Keratinocyte (primary cell): ENCODE data around the gene PLP1. TPM values are rescaled to one million over a fixed set of nuclear protein-coding genes. Genes with fewer than 3 reads are reported as not detected.
"Not testable (repeated sequence)": the region's sequence is repeated elsewhere in the genome, so short reads cannot be mapped to it uniquely, and the experiment has no call there.

Experiments used
- DNase-seq: peaks from one replicate; pipeline ENCODE4 v3.0.0-alpha.2; 2011; ENCODE audit warnings: low read depth, missing footprints, low spot score
- FAIRE-seq: peaks from 2 replicates; lab custom pipeline; 2011; peaks lifted over from hg19 to GRCh38; lab: Jason Lieb, UNC
- H2AFZ ChIP-seq: 2 replicates; pipeline ENCODE4 v1.6.0; 2012; ENCODE audit warnings: low read length, control low read depth, inconsistent platforms; ENCODE audit not compliant: control insufficient read depth
- H3K27ac ChIP-seq: 2 replicates; pipeline ENCODE4 v1.5.1; 2011; ENCODE audit warnings: low read length; ENCODE audit not compliant: control insufficient read depth, insufficient read depth
- H3K27me3 ChIP-seq: 3 replicates; pipeline ENCODE4 v1.6.0; 2011; ENCODE audit warnings: low read length; ENCODE audit not compliant: control insufficient read depth, insufficient read depth; ENCODE audit errors: extremely low read depth
- H3K36me3 ChIP-seq, 2 experiments: 2 replicates in 1 of 2; 3 replicates in 1 of 2; pipeline ENCODE4 v1.5.1; 2011; ENCODE audit warnings: low read length in 2 of 2, mild to moderate bottlenecking in 1 of 2; ENCODE audit not compliant: control insufficient read depth in 2 of 2, insufficient read depth in 2 of 2; ENCODE audit errors: extremely low read depth in 1 of 2
- H3K4me1 ChIP-seq: 3 replicates; pipeline ENCODE4 v1.5.1; 2011; ENCODE audit warnings: low read length; ENCODE audit not compliant: control insufficient read depth, insufficient read depth; ENCODE audit errors: extremely low read depth
- H3K4me2 ChIP-seq: 3 replicates; pipeline ENCODE4 v1.6.0; 2011; ENCODE audit warnings: low read depth, low read length; ENCODE audit not compliant: control insufficient read depth, insufficient read depth; ENCODE audit errors: extremely low read depth
- H3K4me3 ChIP-seq, 3 experiments: fragments of 200-600 bp in 1 of 3; sonication (generic) in 1 of 3; 2 replicates in 2 of 3; 3 replicates in 1 of 3; pipeline ENCODE4 v1.5.1; 2011 to 2016; ENCODE audit warnings: low read length in 3 of 3, mild to moderate bottlenecking in 3 of 3, control low read depth in 2 of 3, inconsistent platforms in 1 of 3, low read depth in 1 of 3, mixed read lengths in 1 of 3, mixed run types in 1 of 3, moderate library complexity in 1 of 3; ENCODE audit not compliant: control insufficient read depth in 2 of 3, insufficient read depth in 2 of 3; ENCODE audit errors: extremely low read depth in 1 of 3
- H3K79me2 ChIP-seq: 2 replicates; pipeline ENCODE4 v1.6.0; 2012; ENCODE audit warnings: low read length; ENCODE audit not compliant: control insufficient read depth, insufficient read depth
- H3K9ac ChIP-seq: 3 replicates; pipeline ENCODE4 v1.6.0; 2011; ENCODE audit warnings: low read length; ENCODE audit not compliant: control insufficient read depth, insufficient read depth; ENCODE audit errors: extremely low read depth
- H3K9me1 ChIP-seq: 3 replicates; pipeline ENCODE4 v1.6.0; 2011; ENCODE audit warnings: low read length; ENCODE audit not compliant: control insufficient read depth, insufficient read depth; ENCODE audit errors: extremely low read depth
- H3K9me3 ChIP-seq: 2 replicates; pipeline ENCODE4 v1.5.1; 2012; ENCODE audit warnings: low read depth, low read length; ENCODE audit not compliant: control insufficient read depth
- H4K20me1 ChIP-seq: 3 replicates; pipeline ENCODE4 v1.6.0; 2011; ENCODE audit warnings: low read length; ENCODE audit not compliant: control insufficient read depth, insufficient read depth; ENCODE audit errors: extremely low read depth
- CTCF ChIP-seq, 3 experiments: IDR thresholded peaks in 1 of 3; conservative IDR thresholded peaks in 1 of 3; optimal IDR thresholded peaks in 1 of 3; 2 replicates in 2 of 3; 3 replicates in 1 of 3; pipeline versions ENCODE3 to v1.5.1; 2011; ENCODE audit warnings: low read length in 3 of 3, mild to moderate bottlenecking in 3 of 3, moderate library complexity in 2 of 3, control low read depth in 1 of 3, inconsistent platforms in 1 of 3; ENCODE audit not compliant: insufficient read depth in 2 of 3; ENCODE audit errors: extremely low read depth in 1 of 3
- EZH2 ChIP-seq: IDR thresholded peaks from one replicate; pipeline ENCODE4 v1.6.1; 2012; ENCODE audit warnings: inconsistent platforms, mild to moderate bottlenecking, low read length, moderate library complexity
- dilution Hi-C: fragments of 300-500 bp; cut with MboI; formaldehyde crosslinking; loops from one replicate; pipeline ENCODE4 v1.7.0; 2020; ENCODE audit warnings: low sequenced_read_pairs; ENCODE audit not compliant: extremely low pct_ligation_motif_present
- polyA plus RNA-seq, 5 experiments: library from polyadenylated mRNA; depleted of rRNA in 3 of 5; stranded (reverse) in 3 of 5; stranded (forward) in 1 of 5; unstranded in 1 of 5; fragments of >200 nt; gene quantifications; 1 replicate in 1 of 5; 2 replicates in 3 of 5; 3 replicates in 1 of 5; pipeline versions ENCODE4 v1.2.1 to v1.2.3, GENCODE V29; 2011 to 2012; ENCODE audit warnings: missing spikeins in 2 of 5, low read depth in 1 of 5, low replicate concordance in 1 of 5

The PLP1 gene
- polyA plus RNA-seq, 1 donor (not counting 4 experiments of a cell fraction or from before 2014, with no cell fraction given) = not detected

- FAIRE-seq (no peak), DNase-seq (no peak)
- no peaks in the 10 kb centered on the region for H3K36me3 ChIP-seq
- peaks cover 7% of the 10 kb centered on the region for H3K27me3 ChIP-seq
- no peak overlapping the region for H3K27ac ChIP-seq
- no peak overlapping the region for H2AFZ ChIP-seq
- TF ChIP-seq CTCF (optimal IDR thresholded peaks at IDR 0.05 in 1 of 3, IDR thresholded peaks at IDR 0.05 in 1 of 3, conservative IDR thresholded peaks at IDR 0.05 in 1 of 3; ENCODE audit: extremely low read depth in 1 of 3, insufficient read depth in 2 of 3, low read length in 3 of 3) (no peak), EZH2 (no peak)
- H3K9ac ChIP-seq = no peak overlapping the region
- no peak overlapping the region for H3K4me3 ChIP-seq
- dilution Hi-C loops = no loop called here
- H3K4me1 ChIP-seq = no peaks in the 10 kb centered on the region
- H3K9me1 ChIP-seq = no peaks in the 10 kb centered on the region
- H3K79me2 ChIP-seq = no peaks in the 10 kb centered on the region
- peaks cover 4% of the 10 kb centered on the region for H3K9me3 ChIP-seq
- no peaks in the 10 kb centered on the region for H4K20me1 ChIP-seq
- no peak overlapping the region for H3K4me2 ChIP-seq
Measured at GRCh38 chrX:103758555-103758954, 18.1 kb upstream of the PLP1 start.

- H3K27me3 ChIP-seq, H3K9me1 ChIP-seq, H3K4me2 ChIP-seq, dilution Hi-C loops, H3K4me3 ChIP-seq, H3K79me2 ChIP-seq, H3K9ac ChIP-seq, DNase-seq, H3K27ac ChIP-seq, H3K9me3 ChIP-seq, H3K4me1 ChIP-seq, H2AFZ ChIP-seq, H3K36me3 ChIP-seq, H4K20me1 ChIP-seq, FAIRE-seq: not testable (repeated sequence)
Measured at GRCh38 chrX:103763541-103763940, 13.1 kb upstream of the PLP1 start.

- not testable (repeated sequence) for FAIRE-seq
Measured at GRCh38 chrX:103766813-103767555, 9.7 kb upstream of the PLP1 start.

More at GRCh38 chrX:103766813-103767555, 9.7 kb upstream of the PLP1 start:
- DNase-seq, H3K9me3 ChIP-seq, H4K20me1 ChIP-seq, dilution Hi-C loops, H3K27me3 ChIP-seq, H3K27ac ChIP-seq, H3K4me2 ChIP-seq, H3K4me3 ChIP-seq, H3K9ac ChIP-seq, H3K36me3 ChIP-seq, H3K4me1 ChIP-seq, H3K9me1 ChIP-seq, H2AFZ ChIP-seq, H3K79me2 ChIP-seq: not testable (repeated sequence)
